Measurements from ENCODE around the gene HEPACAM.

Gene HEPACAM

DNA sequence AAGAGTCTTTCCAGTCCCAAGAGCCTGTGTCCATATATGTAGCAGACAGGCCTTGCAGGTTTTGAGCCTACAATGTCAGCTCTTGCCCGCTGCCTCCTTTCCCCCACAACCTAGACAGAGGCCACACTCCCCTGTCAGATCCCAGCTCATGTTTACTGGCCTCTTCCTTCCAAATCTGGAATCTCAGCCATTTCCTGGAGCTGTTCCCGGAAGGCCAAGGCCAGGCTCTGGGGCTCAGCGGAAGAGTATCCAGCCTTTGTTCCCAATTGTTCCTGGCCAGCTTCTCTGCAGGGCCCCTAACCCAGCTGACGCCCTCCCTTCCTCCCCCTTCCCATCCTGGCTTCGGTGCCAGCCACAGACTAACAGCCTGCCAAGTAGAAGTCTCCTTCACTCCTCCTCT lies 37.1 kb downstream of the HEPACAM start:
- DNase-seq = no peak

DNA sequence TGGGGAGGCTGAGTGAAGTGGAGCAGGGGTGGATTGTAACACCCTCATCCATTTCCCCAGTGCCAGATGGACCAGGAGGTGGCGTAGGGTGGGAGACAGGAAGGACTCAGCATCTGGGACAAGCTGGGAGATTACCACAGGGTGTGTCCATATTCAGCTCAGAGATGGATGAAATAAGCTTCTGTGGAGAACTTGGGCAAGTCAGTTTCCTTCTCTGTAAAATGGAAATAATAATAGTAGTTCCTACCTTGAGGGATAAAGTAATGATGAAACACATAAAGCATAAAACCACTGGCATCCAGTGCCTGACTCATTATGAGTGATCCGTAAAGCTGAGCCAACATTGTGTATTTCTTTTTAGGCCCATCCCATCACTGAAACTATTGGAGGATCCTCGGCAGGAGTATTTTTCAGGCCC lies 37.6 kb downstream of the HEPACAM start:
- DNase-seq = no peak

DNA sequence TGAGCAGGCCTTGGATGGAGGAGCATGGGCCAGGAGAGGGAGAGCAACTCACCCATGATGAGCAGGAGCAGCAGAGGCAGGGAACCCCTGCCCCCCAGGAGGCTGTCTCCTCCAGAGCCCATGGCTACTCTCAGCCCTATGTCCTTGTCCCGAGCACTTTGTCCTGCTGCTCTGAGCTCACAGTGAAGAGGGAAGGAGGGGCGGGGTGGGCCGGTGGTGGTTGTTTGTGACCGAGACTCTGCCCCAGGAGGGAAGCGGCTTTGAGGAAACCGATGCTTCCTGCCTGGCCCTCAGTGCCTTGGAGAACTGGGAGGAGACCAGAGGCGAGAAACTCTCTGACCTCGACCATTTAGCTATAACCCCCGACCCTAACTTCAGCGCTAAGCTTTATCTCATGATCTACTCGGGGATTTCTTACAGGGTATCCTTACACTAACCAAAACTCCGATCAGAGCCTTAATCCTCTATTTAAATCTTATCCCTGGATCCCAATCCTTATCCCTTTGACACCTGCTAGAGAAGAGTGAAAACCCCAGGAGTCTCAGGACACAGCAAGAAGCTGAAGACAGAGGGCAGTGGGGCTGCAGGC lies 38.1 kb downstream of the HEPACAM start, which contains the start of gene ROBO4:
TSS of gene ROBO4 (minus strand) at position 192 of the 589 bp plus-strand sequence. CDS start at position 122, 70 bp downstream.
- DNase-seq = no peak

DNA sequence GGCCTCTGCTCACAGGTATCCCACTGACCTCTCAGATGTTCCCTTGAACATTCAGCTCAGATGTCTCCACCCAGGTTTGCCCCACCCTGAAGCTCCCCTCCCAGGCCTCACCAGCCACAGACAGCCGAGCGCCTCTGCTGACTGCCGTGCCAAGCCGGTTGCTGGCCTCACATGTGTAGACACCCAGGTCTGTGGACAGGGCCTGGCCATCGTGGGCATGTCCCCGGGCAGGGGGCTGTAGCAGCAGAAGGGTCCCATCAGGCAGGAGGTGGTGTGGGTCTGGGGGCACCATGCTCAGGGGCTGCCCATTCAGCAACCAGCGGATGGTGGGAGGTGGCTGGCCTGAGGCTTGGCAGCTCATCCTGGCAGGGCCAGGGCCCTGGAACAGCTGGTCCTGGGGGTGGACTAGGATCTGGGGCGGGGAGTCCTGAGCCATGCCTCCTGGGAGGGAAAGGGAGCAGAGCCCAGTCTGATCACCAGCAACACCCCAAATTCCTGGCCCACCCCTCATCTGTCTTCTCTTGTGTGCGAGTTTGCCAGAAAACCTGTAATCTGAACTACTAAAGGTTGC lies 38.9 kb downstream of the HEPACAM start:
- DNase-seq = no peak

DNA sequence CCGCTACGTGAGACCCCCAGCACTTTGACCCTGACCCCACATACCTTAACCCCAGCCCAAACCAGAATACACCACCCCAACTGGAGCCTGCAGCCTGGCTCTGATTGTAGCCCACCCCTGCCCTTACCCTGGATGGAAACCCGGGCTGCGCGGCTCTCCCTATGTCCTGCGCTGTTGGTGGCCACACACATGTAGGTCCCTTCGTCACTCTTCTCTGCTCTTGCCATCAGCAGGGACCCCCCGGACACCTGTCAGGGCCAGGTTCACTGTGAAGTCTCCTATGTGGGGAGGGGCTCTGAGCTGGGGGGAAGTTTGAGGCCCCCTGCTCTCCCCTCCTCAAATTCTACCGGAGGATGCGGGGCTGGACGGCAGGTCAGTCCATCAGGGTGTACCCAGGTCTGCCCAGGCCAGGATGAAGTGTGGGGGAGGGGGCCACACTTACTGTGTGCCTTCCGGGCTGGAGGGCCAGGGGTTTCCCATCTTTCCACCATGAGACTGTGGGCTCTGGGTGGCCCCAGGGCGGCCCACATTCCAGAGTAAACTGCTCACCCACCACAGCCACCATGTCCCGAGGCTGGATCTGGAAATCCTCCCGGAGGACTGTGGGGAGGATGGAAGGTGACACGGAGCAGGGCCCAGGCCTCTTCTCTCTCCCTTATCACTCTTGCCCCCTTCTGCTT lies 39.6 kb downstream of the HEPACAM start:
- no peak for DNase-seq

DNA sequence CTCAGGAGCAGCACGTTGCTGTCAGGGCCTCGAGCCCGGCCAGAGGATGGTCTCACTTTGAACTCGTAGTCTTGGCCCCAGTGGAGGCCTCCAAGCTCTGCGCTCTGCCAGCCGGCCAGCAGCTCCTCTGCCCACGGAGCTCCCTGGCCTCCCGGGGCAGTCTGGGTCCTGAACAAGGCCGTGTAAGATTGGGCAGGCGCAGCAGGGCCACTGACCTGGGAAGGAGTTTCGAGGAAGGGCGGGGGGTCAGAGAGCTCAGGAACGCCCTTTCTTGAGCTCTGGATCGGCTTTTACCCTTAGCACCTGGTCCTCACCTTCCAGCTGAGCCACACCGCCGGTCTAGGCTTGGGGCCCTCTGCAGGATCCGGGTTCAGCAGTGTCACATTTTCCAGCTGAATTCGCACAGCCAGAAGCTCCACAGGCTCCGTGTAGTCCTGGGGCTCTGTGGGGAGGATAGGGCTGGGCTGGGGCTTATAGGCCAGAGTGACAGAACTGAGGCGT lies 40.3 kb downstream of the HEPACAM start:
- DNase-seq = no peak

DNA sequence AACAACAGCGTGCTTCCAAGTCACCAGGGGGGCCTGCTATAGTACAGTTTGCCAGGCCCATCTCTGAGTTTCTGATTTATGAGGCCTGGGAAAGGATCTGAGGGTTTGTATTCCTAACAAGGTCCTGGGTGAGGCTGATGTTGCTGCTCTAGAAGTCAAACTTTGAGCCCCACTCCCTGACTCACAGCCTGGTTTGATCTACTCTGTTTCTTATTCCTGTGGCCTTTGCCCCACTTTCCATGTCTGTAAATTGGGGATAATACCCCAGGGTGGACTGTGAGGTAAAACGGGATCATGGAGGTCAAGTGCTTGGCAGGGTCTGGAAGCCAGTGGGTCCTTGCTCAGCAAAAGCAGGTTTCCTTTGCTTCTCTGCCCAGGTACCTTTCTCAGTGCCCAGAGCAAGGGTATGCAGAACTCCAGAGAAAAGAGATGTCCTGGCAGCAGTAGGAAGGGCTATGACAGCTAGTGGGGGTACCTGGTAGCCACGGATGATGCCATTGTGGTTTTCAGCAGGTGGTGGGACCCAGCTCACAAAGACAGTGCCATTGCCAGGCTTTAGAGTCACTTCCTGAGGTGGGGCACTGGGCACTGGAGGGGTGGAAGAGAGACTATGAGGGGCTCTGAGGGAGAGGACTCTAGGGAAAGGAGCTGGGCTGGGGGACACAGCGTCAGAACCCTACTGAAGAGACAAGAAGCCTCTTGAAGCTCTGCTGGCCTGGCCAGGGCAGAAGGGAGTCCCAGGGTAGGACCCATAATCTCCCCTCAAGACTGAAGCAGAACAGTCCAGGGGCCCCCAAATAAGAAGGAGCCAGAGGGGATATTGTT lies 41.0 kb downstream of the HEPACAM start:
- no peak for DNase-seq

DNA sequence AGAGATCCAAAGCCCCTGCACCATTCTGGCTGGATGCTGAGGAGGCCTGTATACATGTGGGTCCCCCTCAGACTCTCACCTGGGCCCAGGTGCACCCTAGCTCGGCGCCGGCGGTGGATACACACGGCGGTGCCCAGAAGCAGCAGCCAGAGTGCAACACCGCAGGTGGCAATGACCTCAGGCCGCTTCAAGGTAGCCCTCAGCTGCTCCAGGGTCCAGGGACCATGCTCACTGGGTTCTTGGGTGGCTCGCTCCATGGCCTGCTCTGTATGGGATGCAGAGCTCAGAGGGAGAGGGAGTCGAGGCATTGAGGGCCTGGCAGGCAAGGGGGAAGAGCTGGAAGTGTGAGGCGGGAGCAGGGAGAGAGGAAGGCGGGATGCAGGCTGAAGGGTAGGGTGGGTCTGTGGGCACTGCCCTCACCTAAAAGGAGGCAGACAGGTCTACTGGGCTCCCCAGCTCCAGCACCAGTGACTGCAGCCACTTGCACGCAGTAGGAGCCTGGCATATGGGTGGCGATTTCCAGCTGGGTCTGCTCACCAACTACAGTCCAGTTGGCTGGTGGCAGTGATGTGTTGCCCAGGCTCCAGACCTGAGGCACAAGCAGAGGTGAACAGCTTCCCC lies 42.0 kb downstream of the HEPACAM start:
- DNase-seq = no peak

DNA sequence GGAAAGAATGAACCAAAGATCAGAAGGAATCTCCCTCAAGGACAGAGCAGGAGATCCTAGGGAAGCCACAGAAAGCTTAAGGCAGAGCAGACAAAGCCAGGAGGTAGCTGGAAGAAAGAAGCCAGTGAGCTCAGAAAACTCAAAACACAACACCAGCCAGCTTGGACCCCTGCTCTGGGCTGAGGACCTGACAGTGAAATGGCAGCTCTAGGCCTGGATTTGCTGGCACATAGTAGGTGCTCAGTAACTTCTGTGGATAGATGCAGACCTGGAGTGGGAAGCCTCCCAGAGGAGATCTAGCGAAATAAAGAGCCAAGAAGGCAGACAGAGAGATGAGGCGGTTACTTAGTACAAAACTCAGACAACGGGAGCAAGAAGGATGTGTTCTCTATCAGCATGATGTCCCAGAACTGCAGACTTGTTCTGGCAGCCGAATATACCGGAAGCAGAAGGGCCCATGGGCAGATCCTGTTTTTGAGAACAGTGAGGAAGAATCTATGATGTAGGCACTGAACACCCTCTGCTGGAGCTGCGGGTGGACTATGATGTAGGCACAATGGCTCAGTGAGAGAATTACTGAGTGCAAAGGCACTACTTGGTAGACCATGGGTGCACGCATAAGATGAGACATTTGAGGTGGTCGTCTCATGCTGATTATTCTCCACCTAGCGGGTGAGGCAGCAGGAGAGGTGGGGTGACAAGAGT lies 42.9 kb downstream of the HEPACAM start:
- no peak for DNase-seq

DNA sequence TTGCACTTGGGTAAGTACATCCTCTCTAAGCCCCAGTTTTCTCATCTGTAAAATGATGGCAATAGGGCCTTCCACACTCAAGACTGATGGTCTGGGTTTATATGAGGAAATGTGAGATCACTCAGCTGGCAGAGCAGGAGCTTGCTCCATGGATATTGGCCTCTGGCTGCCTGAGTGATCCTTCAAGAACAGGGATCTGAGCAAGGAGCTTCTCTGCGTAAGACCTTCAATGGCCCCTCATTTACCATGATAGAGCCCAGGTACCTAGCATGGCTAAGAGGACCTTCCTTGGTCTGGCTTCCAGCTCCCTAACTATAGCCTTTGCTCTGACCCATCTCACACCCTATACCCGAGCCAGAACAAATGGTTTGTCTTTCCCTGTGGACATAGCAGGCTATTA lies 43.7 kb downstream of the HEPACAM start:
- DNase-seq = no peak

DNA sequence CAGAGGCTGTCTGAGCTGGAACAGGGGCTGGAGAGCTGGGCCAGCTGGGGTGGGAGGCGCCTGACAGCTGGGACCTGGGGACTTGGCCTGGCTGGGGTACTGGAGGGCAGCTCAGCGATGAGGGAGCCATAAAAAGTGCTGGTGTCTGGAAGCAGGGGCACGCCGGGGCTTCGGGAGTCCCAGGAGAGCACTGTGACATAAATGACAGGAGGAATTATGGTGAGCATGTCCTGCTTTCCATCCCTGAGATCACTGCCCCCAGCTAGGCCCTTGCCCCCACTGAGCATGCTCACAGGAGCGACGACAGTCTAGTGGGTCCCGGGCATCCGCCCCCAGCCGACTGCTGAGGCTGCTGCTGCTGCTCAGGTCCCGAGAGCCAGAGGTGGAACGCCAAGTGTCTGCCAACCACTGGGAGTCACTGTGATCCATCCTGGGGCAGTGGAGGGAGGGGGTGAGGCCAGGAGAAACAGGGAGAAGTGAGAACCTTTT lies 44.4 kb downstream of the HEPACAM start:
- no peak for DNase-seq

DNA sequence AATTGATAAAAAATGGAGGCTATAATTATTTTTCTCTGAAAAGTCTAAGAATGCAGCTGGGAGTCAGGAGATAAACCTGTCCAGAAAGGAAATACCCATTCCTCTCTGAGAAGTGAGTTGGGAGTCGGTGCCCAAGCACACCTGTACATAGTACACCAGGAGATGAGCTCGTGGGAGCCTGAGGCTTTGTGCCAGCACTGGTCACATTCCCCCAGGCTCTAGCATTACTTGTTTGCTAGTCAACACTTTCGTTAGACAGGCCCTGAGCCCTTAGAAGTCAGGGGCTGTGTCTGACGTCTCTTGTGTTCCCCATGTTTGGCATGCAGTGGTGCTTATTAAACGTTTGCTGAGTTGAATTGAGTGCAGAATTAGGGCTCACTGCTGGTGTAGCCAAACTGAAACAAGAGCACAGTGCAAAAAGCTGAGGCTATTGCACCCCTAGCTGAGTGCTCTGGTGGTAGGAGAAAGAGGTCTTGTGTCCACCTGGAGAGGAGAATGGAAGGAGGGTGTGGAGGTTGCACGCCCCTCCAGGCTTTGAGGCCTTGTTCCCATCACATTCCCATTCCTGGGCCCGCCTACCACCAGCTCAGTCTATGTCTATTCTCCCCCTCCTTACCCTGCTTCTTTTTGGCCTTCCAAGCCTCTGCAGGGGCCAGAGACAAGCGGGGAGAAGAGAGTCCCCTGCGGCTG lies 45.0 kb downstream of the HEPACAM start:
- no peak for DNase-seq

DNA sequence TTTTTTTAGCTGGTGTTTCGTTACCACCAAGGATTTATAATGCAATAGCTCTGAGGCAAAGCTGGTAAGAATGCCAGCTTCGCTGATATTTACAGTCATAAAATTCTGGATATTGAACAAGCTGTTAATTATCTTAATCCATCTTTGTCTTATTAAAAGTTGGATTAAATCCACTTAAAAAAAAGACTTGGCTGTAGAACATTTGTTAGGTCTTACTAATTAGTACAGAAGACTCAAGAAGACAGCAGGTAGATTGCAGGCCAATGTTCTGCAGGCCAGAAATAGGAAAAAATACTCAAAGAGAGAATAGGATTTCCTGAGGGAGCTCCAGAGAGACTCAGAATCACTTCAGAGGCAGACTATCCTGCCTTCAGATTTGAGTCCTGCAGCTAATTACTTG lies 45.7 kb downstream of the HEPACAM start:
- DNase-seq = no peak

DNA sequence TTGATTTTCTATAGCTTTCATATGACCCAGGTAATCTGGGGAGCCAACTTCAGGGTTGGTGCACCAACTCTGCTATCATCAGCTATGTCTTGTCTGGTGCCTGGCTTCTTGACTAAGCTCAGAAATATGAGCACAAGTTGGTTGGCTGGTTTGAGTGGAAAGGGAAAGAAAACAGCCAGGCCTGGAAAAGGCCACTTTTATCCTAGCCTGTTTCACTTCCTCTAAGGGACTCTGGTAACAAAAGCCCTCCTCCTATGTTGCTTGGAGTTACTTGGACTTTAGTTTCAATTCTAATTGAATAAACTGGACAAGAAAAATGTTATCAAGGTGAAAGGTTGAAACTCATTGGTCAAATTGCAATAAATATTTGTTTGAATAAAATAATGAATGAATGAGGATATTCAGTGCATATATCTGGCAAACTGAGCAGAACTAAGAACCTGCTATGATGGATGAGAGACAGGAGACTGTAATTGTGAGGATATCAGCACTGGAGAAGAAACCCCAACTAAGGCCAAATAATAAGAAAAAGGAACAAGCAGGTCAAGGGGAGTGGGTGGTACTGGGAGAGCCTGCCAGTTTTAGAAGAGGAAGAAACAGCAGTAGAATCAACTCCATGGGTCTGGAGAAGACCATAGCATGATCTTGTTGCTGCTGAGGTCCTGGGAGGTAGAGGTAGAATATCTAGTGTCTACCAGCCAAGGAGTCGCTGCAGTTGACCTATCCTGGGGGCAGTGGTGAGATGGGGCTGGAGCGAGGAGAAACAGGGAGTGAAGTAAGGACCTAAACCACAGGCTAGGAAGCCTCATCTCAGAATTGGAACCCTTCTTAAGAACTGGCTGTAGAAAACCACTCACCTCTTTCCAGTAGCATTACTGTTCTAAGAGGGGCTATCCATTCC lies 46.4 kb downstream of the HEPACAM start:
- DNase-seq = no peak

DNA sequence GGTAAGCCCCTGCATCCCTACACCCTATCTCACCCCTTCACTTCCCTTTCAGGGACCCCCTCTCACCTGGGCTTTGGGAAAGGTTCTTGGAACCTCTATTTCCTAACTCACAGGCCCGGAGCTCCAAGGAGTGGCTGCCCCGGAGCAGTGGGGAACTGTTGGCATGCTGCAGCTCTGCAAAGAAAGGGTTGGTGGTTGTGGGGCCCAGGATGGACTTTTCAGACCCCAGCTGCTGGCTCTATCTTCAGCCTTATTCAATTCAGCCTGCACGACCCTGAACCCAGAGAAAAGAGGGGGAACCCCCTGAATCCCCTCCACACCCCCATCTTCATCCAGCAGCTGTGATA lies 48.2 kb downstream of the HEPACAM start:
- no peak for DNase-seq

DNA sequence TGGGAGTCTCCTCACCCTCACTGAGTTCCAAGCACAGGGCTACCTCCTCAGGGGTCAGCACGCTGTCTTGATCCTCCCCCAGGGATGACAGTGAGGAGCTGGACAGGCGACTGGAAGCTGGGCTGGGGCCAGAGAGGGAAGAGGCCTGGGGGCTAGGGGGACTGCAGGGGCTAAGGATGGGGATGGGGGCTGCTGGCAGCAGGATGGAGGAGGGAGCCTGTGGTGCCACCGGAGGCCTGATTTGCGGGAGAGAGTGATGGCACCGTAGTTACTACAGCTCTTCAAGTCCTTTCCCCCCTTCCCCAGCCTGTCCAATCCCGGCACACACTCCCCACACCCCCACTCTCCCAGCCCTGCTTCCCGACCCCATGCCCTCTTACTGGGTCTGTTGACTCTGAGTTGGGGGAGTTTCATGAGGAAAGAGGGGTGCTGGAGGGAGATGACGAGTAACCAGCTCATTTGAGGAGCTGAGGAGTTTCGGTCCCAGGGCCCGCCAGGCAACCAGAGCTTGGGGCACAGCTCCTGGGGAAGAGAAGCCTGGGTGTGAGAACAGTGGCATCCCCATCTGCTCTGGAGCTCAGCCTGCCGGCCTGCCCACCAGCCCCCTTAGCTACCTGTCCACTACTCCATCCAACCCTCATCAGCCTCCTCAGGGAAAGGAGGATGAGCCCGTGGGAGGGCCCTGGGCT lies 48.7 kb downstream of the HEPACAM start:
- DNase-seq = no peak

DNA sequence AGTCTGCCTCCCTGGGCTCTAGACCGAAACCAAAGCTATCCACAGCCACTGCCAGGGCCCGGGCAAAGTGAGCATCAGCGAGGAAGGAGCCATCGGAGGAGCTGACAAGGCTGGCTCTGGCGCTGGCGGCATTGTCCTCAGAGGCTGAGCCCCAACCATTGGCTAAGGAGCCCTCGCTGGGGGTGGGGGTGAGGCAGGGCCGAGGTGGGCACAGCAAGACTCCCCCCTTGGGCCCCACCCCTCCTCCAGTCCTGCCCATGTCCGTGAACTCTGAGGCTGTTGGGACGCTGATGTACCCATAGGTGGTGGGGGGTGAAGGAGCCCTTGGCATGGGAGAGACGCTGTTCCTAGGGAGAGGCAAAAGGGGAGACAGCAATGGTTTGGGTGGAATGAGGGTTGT lies 49.4 kb downstream of the HEPACAM start:
- DNase-seq = no peak

DNA sequence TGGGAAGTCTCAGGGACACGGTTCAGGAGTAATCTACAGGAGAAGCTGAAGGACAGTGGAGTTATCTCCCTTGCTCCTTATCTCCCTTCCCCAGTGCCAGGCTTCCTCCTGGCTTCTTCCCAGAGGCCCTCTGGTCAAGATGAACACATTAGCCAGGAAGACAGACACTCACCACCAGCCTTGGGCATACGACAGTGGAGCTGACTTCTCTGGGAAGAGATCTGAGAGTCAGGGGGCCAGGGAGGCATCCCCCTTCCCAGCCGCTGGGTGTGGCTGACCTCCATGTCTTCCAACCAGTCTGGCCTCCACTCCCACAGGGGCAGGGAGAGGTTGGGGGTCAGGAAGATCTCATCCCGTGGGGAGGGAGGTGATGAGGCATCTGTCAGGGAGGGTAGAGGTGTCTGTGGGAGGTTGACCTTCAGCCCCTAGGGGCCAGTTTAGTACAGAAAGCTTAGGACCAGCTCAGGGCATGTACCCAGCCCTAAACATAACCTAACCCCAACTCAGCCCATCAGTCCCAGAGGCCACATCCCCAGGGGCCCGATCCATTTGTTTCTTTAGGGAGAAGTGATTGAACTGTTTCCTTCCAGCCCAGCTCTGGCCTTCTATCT lies 50.9 kb downstream of the HEPACAM start:
- no peak for DNase-seq

DNA sequence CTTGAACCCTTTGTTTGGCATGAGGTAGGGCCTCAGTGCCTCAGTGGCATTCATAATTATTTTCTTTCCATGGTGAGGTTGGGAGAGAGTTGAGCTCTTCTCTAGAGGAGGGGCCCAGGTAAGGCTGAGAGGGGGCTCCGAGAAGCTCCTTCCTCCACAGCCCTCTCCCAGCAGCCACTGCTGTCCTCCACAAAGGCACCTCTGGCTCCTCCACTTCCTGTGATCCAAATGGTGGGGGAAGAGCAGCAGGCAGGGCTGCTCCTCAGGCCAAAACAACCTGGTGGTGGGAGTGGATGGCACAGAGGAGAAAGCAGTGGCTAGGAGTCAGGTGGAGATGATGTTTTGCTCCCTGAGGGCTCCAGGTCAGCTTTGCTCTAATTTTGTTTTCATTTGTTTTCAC lies 51.5 kb downstream of the HEPACAM start:
- DNase-seq = no peak
